ENCODE results near the gene BAAT.

GRCh38 chr9:101417977-101418376 is 33.2 kb upstream of the BAAT start:
- TF ChIP-seq EZH2 (IDR thresholded peaks at IDR 0.05; ENCODE audit: borderline replicate concordance): no peak
- TF ChIP-seq EZH2phosphoT487 (IDR thresholded peaks at IDR 0.05; ENCODE audit: low read depth, severe bottlenecking, unreplicated experiment): no peak
- no peak for TF ChIP-seq CTCF (IDR thresholded peaks at IDR 0.05; ENCODE audit: poor library complexity)
